ENCODE data around the gene MOG.

MOG gene

GRCh38 chr6:29656798-29657197, at the start of gene MOG:
TSS of gene MOG (plus strand) at chr6:29657092. CDS start at chr6:29657210, 118 bp downstream.
- DNase-seq: no peak

- no peak for DNase-seq
Observed at GRCh38 chr6:29608131-29608530, 48.8 kb upstream of the MOG start.

GRCh38 chr6:29610540-29610939, 46.4 kb upstream of the MOG start:
- DNase-seq: no peak

DNA sequence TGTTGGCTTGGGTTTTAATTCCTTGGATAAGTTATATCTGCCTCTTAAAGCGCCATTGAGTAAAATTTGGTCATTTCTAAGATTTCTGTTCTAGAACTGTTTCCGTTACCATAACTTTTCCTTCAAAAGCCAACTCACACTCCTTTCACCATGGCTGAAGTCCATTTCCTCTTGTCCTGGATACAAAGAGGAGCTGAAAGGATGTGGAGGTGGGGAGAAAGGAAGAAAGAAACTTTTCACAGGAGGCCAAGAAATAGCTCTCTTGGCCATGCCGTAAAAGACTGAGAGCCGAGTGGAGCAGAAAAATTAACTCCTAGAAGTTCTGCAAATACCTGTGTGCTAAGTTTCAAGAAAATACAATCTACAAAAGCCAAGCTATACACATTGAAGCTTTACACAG, 45.5 kb upstream of the MOG start:
- DNase-seq: no peak

GRCh38 chr6:29617782-29618554, 38.9 kb upstream of the MOG start:
- DNase-seq: peak; percentile 18

- DNase-seq: no peak
Observed at GRCh38 chr6:29619578-29620160, 37.2 kb upstream of the MOG start.

DNA sequence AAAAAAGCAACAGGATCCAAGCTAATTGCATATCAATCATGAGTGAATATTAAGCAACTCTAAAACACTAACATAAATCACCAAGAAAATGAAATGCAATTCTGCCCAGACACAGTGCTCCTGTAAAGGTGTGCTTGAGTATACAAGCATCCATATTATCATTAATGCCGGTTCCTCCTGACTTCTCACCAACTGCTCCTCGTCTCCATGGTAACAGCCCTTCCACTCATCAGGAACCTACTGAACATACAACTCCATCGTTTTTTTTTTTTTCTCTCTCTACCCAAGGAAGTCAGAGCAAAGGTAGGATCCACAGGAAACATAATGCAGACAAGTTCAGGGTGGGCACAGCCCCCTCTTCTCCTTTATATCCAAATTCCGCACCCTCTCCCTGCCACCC, 36.3 kb upstream of the MOG start:
- DNase-seq: no peak

DNA sequence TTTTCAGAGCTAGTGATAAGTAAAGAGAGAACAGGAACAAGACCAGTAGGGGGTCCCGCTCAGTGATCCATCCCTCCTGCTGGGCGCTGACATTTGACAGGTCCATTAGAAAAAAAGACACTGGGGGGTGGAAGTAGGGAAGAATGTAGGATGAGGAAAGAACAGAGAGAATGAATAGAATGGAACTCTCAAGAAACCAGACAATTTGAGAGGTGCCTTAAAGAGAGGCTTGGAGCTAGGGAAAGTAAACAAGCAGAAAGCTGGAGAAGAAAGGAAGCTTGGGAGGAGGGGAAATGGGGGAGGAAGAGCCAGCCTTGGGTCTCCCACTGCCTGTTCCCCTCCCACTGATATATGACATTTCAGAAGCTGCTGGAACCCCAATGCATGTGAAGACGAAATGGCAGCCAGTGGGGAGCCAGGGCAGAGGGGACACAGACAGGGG, 32.4 kb upstream of the MOG start:
- no peak for DNase-seq

DNA sequence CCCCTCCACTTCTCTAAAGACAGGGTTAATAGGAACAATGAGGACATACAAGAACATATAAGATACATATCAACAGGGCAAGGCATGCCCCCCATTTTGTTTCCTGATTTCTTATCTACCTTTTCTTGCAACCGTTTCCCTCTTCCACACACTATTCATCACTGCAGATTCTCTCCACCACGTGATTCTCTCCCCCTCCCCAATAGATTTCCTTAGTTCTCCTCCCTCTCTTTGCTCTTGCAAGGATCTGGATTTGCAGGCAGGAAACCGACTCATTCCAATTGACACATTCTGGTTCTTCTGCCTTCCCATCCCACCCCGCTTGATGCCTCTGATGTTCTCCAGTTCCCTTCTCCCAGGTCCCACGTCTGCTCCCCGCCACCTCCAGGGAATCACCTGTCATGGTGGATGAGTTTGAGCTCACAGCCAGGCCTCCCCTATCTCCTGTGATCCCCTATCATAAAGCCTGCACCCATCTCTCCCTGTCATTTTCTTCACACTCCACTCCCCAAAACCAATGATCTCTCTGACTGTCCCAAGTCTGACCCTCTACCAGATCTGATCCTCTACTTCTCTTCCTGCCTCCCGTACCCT, 31.5 kb upstream of the MOG start:
- DNase-seq: no peak

DNA sequence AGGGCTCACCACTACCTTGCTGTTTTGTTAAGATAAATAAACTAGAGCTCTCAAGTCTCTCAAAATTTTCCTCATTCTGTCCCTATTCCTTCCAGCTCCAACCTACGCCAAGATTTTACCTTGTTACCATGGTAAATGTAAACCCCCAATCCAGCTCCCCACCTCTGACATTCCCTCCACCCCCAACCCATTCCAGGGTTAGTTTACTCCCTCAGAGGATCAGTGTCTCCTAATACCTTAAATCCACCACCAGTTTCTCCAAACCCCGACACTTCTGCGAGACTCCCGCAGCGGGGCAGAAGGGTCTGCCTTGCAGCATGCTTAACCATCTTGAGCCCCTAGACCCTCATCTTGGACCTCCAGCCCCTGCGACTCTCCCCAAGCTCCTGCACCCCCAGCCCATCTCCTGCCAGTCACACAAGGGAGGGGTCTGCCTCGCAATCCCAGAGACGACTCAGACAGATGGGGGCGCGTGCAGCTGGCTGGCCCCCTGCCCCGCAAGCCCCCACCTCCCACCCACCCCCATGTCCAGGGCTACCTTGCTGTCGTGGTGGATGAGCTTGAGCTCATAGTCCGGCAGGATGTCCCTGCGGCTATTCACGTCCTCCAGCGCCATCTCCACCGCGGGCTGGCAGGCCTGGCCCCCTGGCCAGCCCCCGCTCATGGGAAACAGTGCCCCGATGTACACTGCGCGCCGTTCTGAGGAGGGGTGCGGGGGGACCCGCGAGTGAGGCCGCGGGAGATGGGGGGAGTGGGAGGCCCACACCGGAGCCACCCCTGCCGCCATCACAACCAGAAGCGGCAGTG, 29.7 kb upstream of the MOG start:
- no peak for DNase-seq

GRCh38 chr6:29627755-29628418, 29.0 kb upstream of the MOG start:
- no peak for DNase-seq

- peak; percentile 51 for DNase-seq
Observed at GRCh38 chr6:29628419-29629281, 28.2 kb upstream of the MOG start.

DNA sequence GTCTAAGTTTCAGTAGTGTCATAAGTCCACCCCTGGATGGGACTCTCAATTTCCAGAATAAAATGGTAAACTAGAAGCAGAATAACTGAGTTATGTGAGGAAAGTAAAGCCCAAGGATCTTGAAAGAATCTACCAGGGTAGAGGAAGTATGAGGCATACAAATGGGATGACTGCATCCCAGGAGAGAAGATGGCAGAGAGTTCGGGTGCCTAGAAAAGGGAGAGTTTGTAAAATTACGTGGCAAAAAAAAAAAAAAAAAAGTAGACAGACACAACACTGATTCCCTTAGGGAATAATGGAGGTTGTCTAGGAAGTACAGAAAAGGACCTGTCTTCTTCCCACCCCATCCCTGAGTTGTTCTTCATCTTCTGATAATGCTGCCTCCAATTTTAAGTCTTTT, 27.3 kb upstream of the MOG start:
- no peak for DNase-seq

DNA sequence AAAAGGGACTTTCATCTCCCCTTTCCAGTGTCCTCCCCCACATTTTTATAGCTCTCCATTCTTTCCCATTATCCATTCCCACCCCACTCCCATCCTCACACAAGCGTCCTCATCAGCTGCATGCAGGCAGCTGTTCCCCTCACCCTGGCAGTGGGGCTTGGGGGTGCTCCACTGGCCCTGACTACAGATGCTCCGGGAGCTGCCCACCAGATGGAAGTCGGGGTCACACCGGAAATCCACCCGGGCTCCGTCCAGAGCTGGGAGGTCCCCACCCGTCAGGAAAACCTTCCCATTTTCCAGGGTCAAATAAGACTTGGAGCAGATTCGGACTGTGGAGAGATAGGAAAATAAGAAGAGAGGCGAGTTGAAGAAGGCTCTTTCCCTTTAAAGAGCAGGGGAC, 26.6 kb upstream of the MOG start:
- DNase-seq: no peak

- no peak for DNase-seq
Observed at GRCh38 chr6:29631209-29631810, 25.6 kb upstream of the MOG start.

DNA sequence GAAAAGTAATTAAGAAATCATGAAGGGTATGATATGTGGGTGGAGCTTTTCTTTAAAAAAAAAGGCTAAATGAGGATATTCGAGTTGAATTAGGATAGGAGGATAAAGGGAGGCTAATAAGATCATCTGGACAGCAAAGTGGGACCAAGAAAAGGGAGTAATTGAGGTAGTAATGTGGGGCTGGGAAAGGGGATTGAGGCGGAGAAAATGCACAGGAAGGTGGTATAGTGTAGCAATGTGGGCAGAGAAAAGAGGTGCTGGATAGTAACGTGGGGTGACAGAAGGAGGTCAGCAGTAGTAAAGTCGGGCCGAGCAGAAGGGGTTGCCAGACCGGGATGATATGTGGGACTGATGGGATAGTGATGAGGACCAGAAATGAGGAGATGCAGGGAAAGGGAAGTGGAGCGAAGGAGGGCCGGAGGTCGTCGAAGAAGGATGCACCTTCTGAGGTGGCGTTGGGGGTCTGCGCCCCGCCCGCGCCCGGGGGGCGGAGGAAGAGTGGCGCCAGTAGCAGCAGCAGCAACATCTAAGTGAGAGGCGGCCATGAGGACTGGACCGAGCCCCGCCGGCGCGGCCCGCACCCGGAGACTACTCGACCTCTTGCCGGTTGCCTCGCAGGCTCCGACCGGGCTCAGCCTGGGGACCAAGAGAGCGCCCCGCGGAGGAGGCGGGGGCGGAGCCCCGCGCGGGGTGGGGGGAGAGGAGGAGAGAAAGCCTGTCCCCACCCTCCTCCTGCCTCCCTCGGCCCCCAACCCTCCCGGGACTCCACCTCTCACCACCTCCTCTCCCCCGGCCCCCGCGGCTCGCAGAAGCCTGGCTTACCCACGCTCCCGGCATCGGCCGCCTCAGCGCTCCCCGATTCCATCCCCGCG, 24.8 kb upstream of the MOG start:
- no peak for DNase-seq

- peak; percentile 51 for DNase-seq
Observed at GRCh38 chr6:29632789-29633533, 23.9 kb upstream of the MOG start, which contains the start of gene GABBR1. TSS of gene GABBR1 (minus strand) at chr6:29633183. CDS start at chr6:29632385, 798 bp downstream.

GRCh38 chr6:29633534-29633905, 23.4 kb upstream of the MOG start:
- DNase-seq: no peak

GRCh38 chr6:29637247-29637646, 19.6 kb upstream of the MOG start:
- DNase-seq: no peak
